PC-9 (cell line): ENCODE results near the gene MRPS9. TPM values are rescaled to one million over a fixed set of nuclear protein-coding genes. Genes with fewer than 3 reads are reported as not detected.

Experiments
- BruUV-seq: library from RNA; stranded (reverse); fragments of 400-500 nt; replicated peaks from 2 replicates; lab custom pipeline; 2021; lab: Mats Ljungman, UMichigan
- CTCF ChIA-PET: fragments of 300-600 bp; sonication (Branson Sonifier 250); formaldehyde crosslinking; loops from one replicate; lab custom pipeline; 2022; ENCODE audit warnings: antibody characterized with exemption; lab: Charles Lee
- POLR2A ChIA-PET: fragments of 300-600 bp; sonication (Branson Sonifier 250); formaldehyde crosslinking; loops from one replicate; lab custom pipeline; 2022; ENCODE audit warnings: antibody characterized with exemption; ENCODE audit not compliant: unreplicated experiment; lab: Charles Lee
- DNase-seq, 2 experiments: peaks; one replicate each; pipeline versions ENCODE4 v3.0.0 to v3.0.0-alpha.2; 2015 to 2022; ENCODE audit warnings: mixed read lengths in 1 of 2
- H2AFZ ChIP-seq: fragments of 200-600 bp; sonication (generic); 2 replicates; pipeline ENCODE4 v1.8.1; 2017; ENCODE audit warnings: antibody characterized with exemption
- H3F3A ChIP-seq: fragments of 200-600 bp; sonication (generic); 2 replicates; pipeline ENCODE4 v1.8.1; 2017; ENCODE audit warnings: antibody characterized with exemption, mild to moderate bottlenecking, low read depth; ENCODE audit not compliant: insufficient read depth
- H3K27ac ChIP-seq: fragments of 200-600 bp; sonication (generic); 2 replicates; pipeline ENCODE4 v1.6.1; 2016; ENCODE audit warnings: mixed run types
- H3K27me3 ChIP-seq: fragments of 200-600 bp; sonication (generic); 2 replicates; pipeline ENCODE4 v1.6.1; 2016; ENCODE audit warnings: low read depth, mixed run types; ENCODE audit not compliant: insufficient read depth
- H3K36me3 ChIP-seq: fragments of 200-600 bp; sonication (generic); 2 replicates; pipeline ENCODE4 v1.6.1; 2016; ENCODE audit warnings: low read depth, mixed run types
- H3K4me1 ChIP-seq: fragments of 200-600 bp; sonication (generic); replicated peaks from 2 replicates; pipeline ENCODE4 v1.6.1; 2016; ENCODE audit warnings: mixed run types; ENCODE audit not compliant: insufficient read depth
- H3K4me2 ChIP-seq: fragments of 200-600 bp; sonication (generic); 2 replicates; pipeline ENCODE4 v1.6.1; 2017; ENCODE audit warnings: mixed run types
- H3K4me3 ChIP-seq: fragments of 200-600 bp; sonication (generic); 2 replicates; pipeline ENCODE4 v1.6.1; 2016; ENCODE audit warnings: mixed run types
- H3K79me2 ChIP-seq: fragments of 200-600 bp; sonication (generic); 2 replicates; pipeline ENCODE4 v1.6.1; 2017; ENCODE audit warnings: low read depth, mixed run types
- H3K9me2 ChIP-seq: fragments of 200-600 bp; sonication (generic); 2 replicates; pipeline ENCODE4 v1.8.1; 2017; ENCODE audit warnings: mild to moderate bottlenecking; ENCODE audit not compliant: insufficient read depth
- H3K9me3 ChIP-seq: fragments of 200-600 bp; sonication (generic); 2 replicates; pipeline ENCODE4 v1.8.1; 2016; ENCODE audit warnings: low read depth; ENCODE audit not compliant: insufficient read depth
- H4K20me1 ChIP-seq: fragments of 200-600 bp; sonication (generic); 2 replicates; pipeline ENCODE4 v1.8.1; 2017; ENCODE audit not compliant: insufficient read depth
- CTCF ChIP-seq: fragments of 200-600 bp; sonication (generic); conservative IDR thresholded peaks from 2 replicates; pipeline ENCODE4 v1.6.1; 2017; ENCODE audit warnings: mixed run types, antibody characterized with exemption, mild to moderate bottlenecking, moderate library complexity
- EZH2 ChIP-seq: fragments of 200-600 bp; sonication (generic); IDR thresholded peaks from 2 replicates; pipeline ENCODE4 v1.8.0; 2017; ENCODE audit warnings: antibody characterized with exemption, low read depth
- intact Hi-C: fragments of 100-400 bp; cut with micrococcal nuclease; formaldehyde crosslinking; loops from one replicate; pipeline ENCODE4 v1.10.0; 2022; ENCODE audit not compliant: unreplicated experiment
- total RNA-seq: library from RNA; stranded (reverse); gene quantifications from 2 replicates; pipeline ENCODE4 v1.2.3, GENCODE V29; 2021

The MRPS9 gene
- total RNA-seq, 1 experiment from 2014 or later, result 27.0 TPM

- intact Hi-C loops, result no loop called here
- H3F3A ChIP-seq, result no peaks in the 10 kb centered on the region
- H3K4me2 ChIP-seq, result no peak overlapping the region
- no peak for TF ChIP-seq EZH2
- no peak for TF ChIP-seq CTCF
- no peak overlapping the region for H2AFZ ChIP-seq
- no peak overlapping the region for H3K4me3 ChIP-seq
- no peak for DNase-seq
- no peaks in the 10 kb centered on the region for H3K4me1 ChIP-seq
- H3K36me3 ChIP-seq, result no peaks in the 10 kb centered on the region; the same call in none of the 2 replicates
- BruUV-seq, result no TSS peak
- peaks cover 5% of the 10 kb centered on the region; the same call in 1 of the 2 replicates for H3K79me2 ChIP-seq
- no peaks in the 10 kb centered on the region for H3K27me3 ChIP-seq
- peaks cover 3% of the 10 kb centered on the region; the same call in 1 of the 2 replicates for H4K20me1 ChIP-seq
- H3K9me2 ChIP-seq, result no peaks in the 10 kb centered on the region
- no peak overlapping the region for H3K27ac ChIP-seq
- no peaks in the 10 kb centered on the region for H3K9me3 ChIP-seq
- CTCF ChIA-PET, result interaction anchor here (0.6 kb wide), 1 partner anchor 690 kb away, joined by 3 read pairs; no protein-coding TSS in a partner anchor
- POLR2A ChIA-PET, result no interaction called here
These were observed 17.7 kb downstream of the MRPS9 start for GRCh38 chr2:105055613-105056012.

- POLR2A ChIA-PET, result no interaction called here
These were observed 18.4 kb downstream of the MRPS9 start for GRCh38 chr2:105056245-105056644.

GRCh38 chr2:105057005-105057404 lies 19.1 kb downstream of the MRPS9 start:
- Histone ChIP-seq H3K9me2 (no peaks in the 10 kb centered on the region), H3K4me1 (no peaks in the 10 kb centered on the region), H3K36me3 (no peaks in the 10 kb centered on the region; the same call in 1 of the 2 replicates), H2AFZ (no peak overlapping the region), H3K27ac (no peak overlapping the region), H3K27me3 (no peaks in the 10 kb centered on the region), H3F3A (no peaks in the 10 kb centered on the region), H3K79me2 (peaks cover 5% of the 10 kb centered on the region; the same call in 1 of the 2 replicates), H3K4me3 (no peak overlapping the region), H3K9me3 (no peaks in the 10 kb centered on the region), H3K4me2 (no peak overlapping the region), H4K20me1 (peaks cover 3% of the 10 kb centered on the region; the same call in 1 of the 2 replicates)
- ChIA-PET POLR2A (no interaction called here), CTCF (no interaction called here)
- intact Hi-C loops, result no loop called here
- DNase-seq, result no peak
- TF ChIP-seq EZH2 (no peak), CTCF (no peak)
- BruUV-seq, result no TSS peak

More at GRCh38 chr2:105056245-105056644, 18.4 kb downstream of the MRPS9 start:
- no peak for DNase-seq
- CTCF ChIA-PET, result interaction anchor here (0.6 kb wide), 1 partner anchor 690 kb away, joined by 3 read pairs; no protein-coding TSS in a partner anchor
- no peak for TF ChIP-seq EZH2
- TF ChIP-seq CTCF, result no peak
- Histone ChIP-seq H3K4me3 (no peak overlapping the region), H3K4me1 (no peaks in the 10 kb centered on the region), H4K20me1 (peaks cover 3% of the 10 kb centered on the region; the same call in 1 of the 2 replicates), H2AFZ (no peak overlapping the region), H3K27me3 (no peaks in the 10 kb centered on the region), H3K4me2 (no peak overlapping the region), H3K27ac (no peak overlapping the region), H3K36me3 (no peaks in the 10 kb centered on the region; the same call in 1 of the 2 replicates), H3F3A (no peaks in the 10 kb centered on the region), H3K9me3 (no peaks in the 10 kb centered on the region), H3K9me2 (no peaks in the 10 kb centered on the region), H3K79me2 (peaks cover 5% of the 10 kb centered on the region; the same call in 1 of the 2 replicates)
- intact Hi-C loops, result no loop called here
- no TSS peak for BruUV-seq
